Psoas muscle (tissue), 8 donors: ENCODE measurements around the gene MESP2. TPM values are rescaled to one million over a fixed set of nuclear protein-coding genes. Genes with fewer than 3 reads are reported as not detected.

ENCODE experiments used
- ATAC-seq, 4 donors: fragments of 200-7000 bp; cut with Tn5 transposase; one replicate each; pipeline ENCODE4 v1.9.1; 2020; ENCODE audit warnings: moderate library complexity in 3 of 4, mild to moderate bottlenecking in 2 of 4
- DNase-seq, 2 donors: peaks; one replicate each; pipeline ENCODE4 v3.0.0-alpha.2; 2020
- H3K27ac ChIP-seq: fragments of 200-600 bp; one replicate; pipeline ENCODE4 v1.8.0; 2022
- H3K27me3 ChIP-seq, 3 donors: fragments of 200-600 bp in 1 of 3; one replicate each; pipeline versions ENCODE4 v1.6.1 to v1.8.0; 2013 to 2022; ENCODE audit warnings: low read length in 2 of 3, mild to moderate bottlenecking in 2 of 3, moderate library complexity in 1 of 3; ENCODE audit not compliant: insufficient read depth in 3 of 3
- H3K36me3 ChIP-seq, 2 donors: fragments of 200-600 bp in 1 of 2; one replicate each; pipeline versions ENCODE4 v1.6.1 to v1.8.0; 2013 to 2022; ENCODE audit warnings: low read depth in 1 of 2, mild to moderate bottlenecking in 1 of 2, moderate library complexity in 1 of 2; ENCODE audit not compliant: insufficient read depth in 1 of 2
- H3K4me1 ChIP-seq: fragments of 200-600 bp; one replicate; pipeline ENCODE4 v1.8.0; 2022
- H3K4me3 ChIP-seq: fragments of 200-600 bp; one replicate; pipeline ENCODE4 v1.8.0; 2022; ENCODE audit warnings: mild to moderate bottlenecking
- H3K9me3 ChIP-seq: fragments of 200-600 bp; one replicate; pipeline ENCODE4 v1.8.0; 2022
- CTCF ChIP-seq: fragments of 200-600 bp; IDR thresholded peaks from one replicate; pipeline ENCODE4 v1.8.0; 2022; ENCODE audit warnings: antibody characterized with exemption
- WGBS, 3 donors: extraction: QIAGEN DNeasy Blood & Tissue Kit; methylation state at CpG; one replicate each; pipeline versions ENCODE4 v1.1.6 to v1.1.7; 2013; 5-methylcytosine and 5-hydroxymethylcytosine counted together
- intact Hi-C, 2 donors: fragments of 100-400 bp; cut with DNase I; formaldehyde crosslinking; loops; one replicate each; pipeline versions ENCODE4 v1.11.0 to v1.14.2; 2022
- polyA plus RNA-seq, 3 donors: library from polyadenylated mRNA; stranded (reverse); fragments of 200-250 nt; gene quantifications; one replicate each; pipeline ENCODE4 v1.2.3, GENCODE V29; 2013
- total RNA-seq, 4 donors: library from RNA; stranded (reverse); fragmentation: NEBNext Ultra II Directional in 2 of 4; extraction: Animal tissue kit (Norgen Biotek cat#: 25700) in 2 of 4; gene quantifications; one replicate each; pipeline versions ENCODE4 v1.2.1 to v1.2.4, GENCODE V29; 2021 to 2023
- donor health status: healthy with polysubstance abuse.
- donor health status: DM: no; HTN: no; CAD: no; lungs with moderate emphysema.
- donor health status: Bipolar disorder and iron deficiency.
- donor health status: healthy.
- donor health status: DM: yes; HTN: yes; CAD: no.
- donor health status: DM: no; HTN: no; CAD: no.
- donor health status: DM: no; HTN: no; CAD: no.
- donor health status: DM: yes; HTN: yes; CAD: no.

Gene MESP2
- total and polyA plus RNA-seq, 7 donors, result 0.17 to 0.38 (median 0.20) TPM; not detected in 4

- Histone ChIP-seq H3K27ac (no peak overlapping the region), H3K27me3 (no peaks in the 10 kb centered on the region), H3K36me3 (no peaks in the 10 kb centered on the region), H3K9me3 (no peaks in the 10 kb centered on the region), H3K4me3 (no peak overlapping the region), H3K4me1 (peaks cover 5% of the 10 kb centered on the region)
- intact Hi-C loops, result no loop called here
- TF ChIP-seq CTCF, result no peak
- no peak for DNase-seq
- no peak for ATAC-seq
- 82 to 89% (median 86%) methylated on average over 8 of the region's 8 CpGs for WGBS, 3 donors
These were observed 17.2 kb upstream of the MESP2 start for GRCh38 chr15:89758981-89759380.

- DNase-seq, result no peak
- WGBS, 3 donors, result 77 to 87% (median 78%) methylated on average over 3 of the region's 3 CpGs
- H3K9me3 ChIP-seq, result no peaks in the 10 kb centered on the region
These were observed 16.3 kb upstream of the MESP2 start for GRCh38 chr15:89759835-89760234.

GRCh38 chr15:89760303-89761008 lies 15.7 kb upstream of the MESP2 start:
- Histone ChIP-seq H3K27me3 (no peaks in the 10 kb centered on the region), H3K4me3 (no peak overlapping the region), H3K27ac (no peak overlapping the region), H3K4me1 (peaks cover 5% of the 10 kb centered on the region), H3K9me3 (no peaks in the 10 kb centered on the region), H3K36me3 (no peaks in the 10 kb centered on the region)
- WGBS, 3 donors, result 32 to 38% (median 35%) methylated on average over 14 to 16 of the region's 16 CpGs
- DNase-seq (peak; percentile 83 to 90), ATAC-seq (peak; percentile 90 to 93 (median 92))
- TF ChIP-seq CTCF, result peak; percentile 95
- intact Hi-C loops, result loop anchor here (2.0 kb wide), 1 partner anchor 114 kb away; no protein-coding TSS in a partner anchor

More at GRCh38 chr15:89759835-89760234, 16.3 kb upstream of the MESP2 start:
- Histone ChIP-seq H3K4me1 (peaks cover 5% of the 10 kb centered on the region), H3K36me3 (no peaks in the 10 kb centered on the region), H3K27ac (no peak overlapping the region), H3K4me3 (no peak overlapping the region), H3K27me3 (no peaks in the 10 kb centered on the region)
- no peak for TF ChIP-seq CTCF
- intact Hi-C loops, result loop anchor here (2.0 kb wide), 1 partner anchor 115 kb away; no protein-coding TSS in a partner anchor
- no peak for ATAC-seq

GRCh38 chr15:89761009-89761831 lies 14.9 kb upstream of the MESP2 start:
- 61 to 77% (median 61%) methylated on average over 18 of the region's 18 CpGs for WGBS, 3 donors
- TF ChIP-seq CTCF, result no peak
- intact Hi-C loops, result loop anchor here (2.0 kb wide), 1 partner anchor 114 kb away; no protein-coding TSS in a partner anchor
- DNase-seq (no peak), ATAC-seq (peak in 1 of 4 donors; percentile 5)
- Histone ChIP-seq H3K27me3 (no peaks in the 10 kb centered on the region), H3K27ac (no peak overlapping the region), H3K36me3 (no peaks in the 10 kb centered on the region), H3K9me3 (no peaks in the 10 kb centered on the region), H3K4me1 (peaks cover 9% of the 10 kb centered on the region), H3K4me3 (no peak overlapping the region)
